Urothelium cell line (cell line): ENCODE measurements around the gene GPRASP1.
"Not testable (repeated sequence)": the region's sequence is repeated elsewhere in the genome, so short reads cannot be mapped to it uniquely, and the experiment has no call there.

Source experiments
- DNase-seq: peaks from one replicate; pipeline ENCODE4 v3.0.0; 2011; ENCODE audit warnings: low spot score, mixed read lengths
- FAIRE-seq: peaks from 2 replicates; lab custom pipeline; 2011; peaks lifted over from hg19 to GRCh38; lab: Jason Lieb, UNC

The GPRASP1 gene, protein sequence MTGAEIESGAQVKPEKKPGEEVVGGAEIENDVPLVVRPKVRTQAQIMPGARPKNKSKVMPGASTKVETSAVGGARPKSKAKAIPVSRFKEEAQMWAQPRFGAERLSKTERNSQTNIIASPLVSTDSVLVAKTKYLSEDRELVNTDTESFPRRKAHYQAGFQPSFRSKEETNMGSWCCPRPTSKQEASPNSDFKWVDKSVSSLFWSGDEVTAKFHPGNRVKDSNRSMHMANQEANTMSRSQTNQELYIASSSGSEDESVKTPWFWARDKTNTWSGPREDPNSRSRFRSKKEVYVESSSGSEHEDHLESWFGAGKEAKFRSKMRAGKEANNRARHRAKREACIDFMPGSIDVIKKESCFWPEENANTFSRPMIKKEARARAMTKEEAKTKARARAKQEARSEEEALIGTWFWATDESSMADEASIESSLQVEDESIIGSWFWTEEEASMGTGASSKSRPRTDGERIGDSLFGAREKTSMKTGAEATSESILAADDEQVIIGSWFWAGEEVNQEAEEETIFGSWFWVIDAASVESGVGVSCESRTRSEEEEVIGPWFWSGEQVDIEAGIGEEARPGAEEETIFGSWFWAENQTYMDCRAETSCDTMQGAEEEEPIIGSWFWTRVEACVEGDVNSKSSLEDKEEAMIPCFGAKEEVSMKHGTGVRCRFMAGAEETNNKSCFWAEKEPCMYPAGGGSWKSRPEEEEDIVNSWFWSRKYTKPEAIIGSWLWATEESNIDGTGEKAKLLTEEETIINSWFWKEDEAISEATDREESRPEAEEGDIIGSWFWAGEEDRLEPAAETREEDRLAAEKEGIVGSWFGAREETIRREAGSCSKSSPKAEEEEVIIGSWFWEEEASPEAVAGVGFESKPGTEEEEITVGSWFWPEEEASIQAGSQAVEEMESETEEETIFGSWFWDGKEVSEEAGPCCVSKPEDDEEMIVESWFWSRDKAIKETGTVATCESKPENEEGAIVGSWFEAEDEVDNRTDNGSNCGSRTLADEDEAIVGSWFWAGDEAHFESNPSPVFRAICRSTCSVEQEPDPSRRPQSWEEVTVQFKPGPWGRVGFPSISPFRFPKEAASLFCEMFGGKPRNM (N-terminal part only)

DNA sequence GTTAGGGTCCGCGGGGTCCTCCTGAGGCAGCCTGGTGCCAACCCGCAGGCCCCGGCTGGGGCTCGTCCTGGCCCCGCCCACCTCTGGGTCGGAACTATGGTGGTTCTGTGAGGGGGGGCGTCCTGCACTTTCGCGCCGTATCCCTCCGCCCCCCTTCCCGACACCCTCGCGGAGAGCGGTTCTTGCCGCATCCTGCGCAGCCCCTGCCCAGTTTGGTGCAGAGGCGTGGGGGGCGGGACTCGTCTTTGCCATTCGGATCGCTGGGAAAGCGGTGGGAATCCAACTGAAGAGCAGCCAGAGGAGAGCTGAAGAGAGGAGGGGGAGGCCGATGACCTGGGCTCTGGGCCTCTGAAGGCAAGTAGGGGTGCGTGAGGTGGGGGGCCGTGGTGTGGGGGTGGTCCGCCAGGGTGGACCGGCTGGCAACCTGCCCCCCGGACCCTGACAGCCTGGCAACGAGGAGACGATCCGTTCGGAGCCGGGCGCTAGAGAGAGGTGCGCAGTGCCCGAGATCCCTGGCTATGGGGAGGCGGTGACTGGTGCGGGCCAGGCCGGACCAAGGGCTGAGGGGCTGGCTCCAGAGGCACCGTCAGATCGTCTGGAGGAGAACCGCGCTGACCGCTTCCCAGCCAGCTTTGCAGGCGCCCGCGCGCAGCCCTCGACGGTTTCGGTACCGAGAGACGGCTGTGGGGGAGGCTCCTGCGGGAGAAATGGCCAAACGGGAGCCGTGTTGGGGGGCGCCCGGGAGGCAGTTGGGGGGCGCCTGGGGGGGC, at the start of gene GPRASP1:
Gene GPRASP1, plus strand, starts transcription at position 242 of the 770 bp plus-strand sequence. CDS start 2,431 bp downstream, outside the sequence.
- no peak for FAIRE-seq

DNA sequence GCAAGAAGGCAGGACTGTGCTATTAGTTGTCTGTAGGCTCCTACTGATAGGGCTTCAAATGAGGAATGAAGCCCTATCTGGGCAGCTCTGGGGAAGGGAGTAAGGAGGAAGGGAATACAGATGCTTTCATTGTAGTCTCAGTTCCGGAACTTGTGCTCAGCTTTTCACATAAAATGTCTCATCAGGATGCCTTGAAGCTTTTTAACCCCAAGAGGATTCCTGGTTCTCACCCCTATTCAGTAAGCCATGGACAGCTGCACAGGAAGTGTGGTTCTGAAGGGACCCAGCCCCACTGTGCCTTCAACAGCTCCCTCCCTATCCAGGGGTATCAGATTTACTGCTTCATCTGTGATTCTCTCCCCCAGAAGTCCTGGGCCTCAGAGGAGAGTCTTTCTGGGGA, 47.0 kb upstream of the GPRASP1 start:
- FAIRE-seq (no peak), DNase-seq (no peak)

More for the DNA sequence above, at the start of gene GPRASP1:
- DNase-seq, result no peak

DNA sequence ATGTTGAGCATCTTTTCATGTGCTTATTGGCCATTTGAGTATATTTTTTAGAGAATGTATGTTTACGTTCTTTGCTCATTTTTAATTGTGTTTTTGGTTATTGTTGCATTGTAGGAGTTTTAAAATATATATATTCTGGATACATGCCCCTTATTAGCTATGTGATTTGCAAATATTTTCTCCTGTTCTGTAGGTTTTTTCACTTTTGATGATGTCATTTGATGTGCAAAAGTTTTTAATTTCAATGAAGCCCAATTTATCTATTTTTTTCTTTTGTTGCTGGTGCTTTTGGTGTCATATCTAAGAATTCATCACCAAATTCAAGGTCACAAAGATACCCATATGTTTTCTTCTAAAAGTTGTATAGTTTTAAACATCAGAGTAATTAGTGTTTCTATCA, 45.2 kb upstream of the GPRASP1 start:
- no peak for FAIRE-seq
- DNase-seq, result no peak

DNA sequence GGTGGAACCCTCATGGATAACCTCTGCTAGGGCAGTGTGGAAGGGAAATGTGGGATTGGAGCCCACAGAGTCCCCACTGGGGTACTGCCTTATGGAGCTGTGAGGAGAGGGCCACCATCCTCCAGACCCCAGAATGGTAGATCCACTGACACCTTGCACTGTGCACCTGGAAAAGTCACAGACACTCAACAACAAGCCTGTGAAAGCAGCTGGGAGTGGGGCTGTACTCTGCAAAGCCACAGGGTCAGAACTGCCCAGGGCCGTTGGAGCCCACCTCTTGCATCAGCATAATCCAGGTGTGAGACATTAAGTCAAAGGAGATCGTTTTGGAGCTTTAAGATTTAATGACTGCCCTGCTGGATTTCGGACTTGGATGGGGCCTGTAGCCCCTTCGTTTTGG, 40.4 kb upstream of the GPRASP1 start:
- FAIRE-seq (no peak), DNase-seq (no peak)

DNA sequence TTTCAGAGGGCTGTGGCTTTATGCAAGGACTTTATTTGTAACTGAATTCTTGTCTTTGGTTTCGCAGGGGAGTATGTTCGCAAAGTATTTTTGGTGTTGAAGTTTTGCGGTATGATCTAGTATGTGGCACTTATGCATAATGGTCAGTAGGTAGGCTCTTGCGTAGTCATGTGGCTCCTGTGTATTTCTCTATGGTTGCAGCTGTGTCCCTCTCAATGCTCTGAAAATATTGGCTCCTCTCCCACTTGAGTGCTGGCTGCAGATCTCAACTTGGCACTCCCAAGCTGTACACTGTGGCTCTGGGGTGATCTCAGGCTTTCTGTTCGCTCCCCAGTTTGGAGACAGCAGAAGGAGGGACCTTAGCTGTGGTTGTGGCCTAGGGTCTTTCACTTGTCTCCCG, 27.2 kb upstream of the GPRASP1 start:
- DNase-seq, result no peak

DNA sequence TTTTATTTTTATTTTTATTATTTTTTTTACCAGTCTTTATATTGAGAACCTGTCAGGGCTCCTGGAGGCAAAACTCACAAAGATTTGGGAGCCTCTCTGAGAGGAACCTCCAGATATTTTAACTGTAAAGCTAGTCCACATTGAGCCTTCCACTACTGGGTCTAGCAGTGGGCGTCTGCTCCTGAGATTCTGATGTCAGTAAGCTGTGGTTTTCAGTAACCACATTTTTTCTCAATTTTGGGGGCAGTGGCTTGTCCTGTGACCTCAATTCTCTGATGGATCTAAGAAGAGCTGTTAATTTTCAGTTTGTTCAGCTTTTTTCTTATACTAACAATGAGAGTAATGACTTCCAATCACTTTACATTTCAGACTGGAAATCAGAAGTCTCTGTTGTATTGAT, 23.6 kb upstream of the GPRASP1 start:
- no peak for DNase-seq
- FAIRE-seq, result no peak

More for the DNA sequence above, 27.2 kb upstream of the GPRASP1 start:
- no peak for FAIRE-seq

DNA sequence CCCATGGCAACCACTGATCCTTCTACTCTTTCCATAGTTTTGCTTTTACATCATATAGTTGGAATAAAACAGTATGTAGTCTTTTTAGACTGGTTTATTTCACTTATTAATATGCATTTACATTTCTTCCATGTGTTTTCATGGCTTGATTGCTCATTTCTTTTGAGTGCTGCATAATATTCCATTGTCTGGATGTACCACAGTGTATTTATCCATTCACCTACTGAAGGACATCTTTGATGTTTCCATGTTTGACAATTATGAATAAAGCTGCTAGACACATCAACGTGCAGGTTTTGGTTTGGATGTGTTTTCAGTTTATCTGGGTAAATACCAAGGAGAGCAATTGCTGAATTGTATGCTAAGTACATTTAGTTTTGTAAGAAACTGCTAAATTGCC, 13.7 kb upstream of the GPRASP1 start:
- FAIRE-seq, result no peak
- DNase-seq, result no peak

DNA sequence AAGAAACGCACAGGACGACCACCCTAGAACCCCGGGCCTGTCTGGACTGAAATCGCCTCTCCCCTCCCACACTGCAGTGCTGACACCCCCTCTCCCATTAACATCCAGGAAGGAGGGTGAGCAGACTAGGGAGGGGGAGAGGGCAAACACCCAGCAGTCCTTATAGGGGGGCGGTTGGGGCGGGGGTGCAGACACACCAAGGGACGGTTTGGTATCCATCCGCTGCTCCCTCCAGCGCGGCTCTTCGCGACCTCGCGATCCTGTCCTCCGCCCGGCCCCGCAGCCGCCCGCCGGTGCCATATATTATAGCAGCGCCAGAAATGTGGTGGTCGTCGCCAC, 411 bp upstream of the GPRASP1 start:
- FAIRE-seq (no peak), DNase-seq (no peak)

DNA sequence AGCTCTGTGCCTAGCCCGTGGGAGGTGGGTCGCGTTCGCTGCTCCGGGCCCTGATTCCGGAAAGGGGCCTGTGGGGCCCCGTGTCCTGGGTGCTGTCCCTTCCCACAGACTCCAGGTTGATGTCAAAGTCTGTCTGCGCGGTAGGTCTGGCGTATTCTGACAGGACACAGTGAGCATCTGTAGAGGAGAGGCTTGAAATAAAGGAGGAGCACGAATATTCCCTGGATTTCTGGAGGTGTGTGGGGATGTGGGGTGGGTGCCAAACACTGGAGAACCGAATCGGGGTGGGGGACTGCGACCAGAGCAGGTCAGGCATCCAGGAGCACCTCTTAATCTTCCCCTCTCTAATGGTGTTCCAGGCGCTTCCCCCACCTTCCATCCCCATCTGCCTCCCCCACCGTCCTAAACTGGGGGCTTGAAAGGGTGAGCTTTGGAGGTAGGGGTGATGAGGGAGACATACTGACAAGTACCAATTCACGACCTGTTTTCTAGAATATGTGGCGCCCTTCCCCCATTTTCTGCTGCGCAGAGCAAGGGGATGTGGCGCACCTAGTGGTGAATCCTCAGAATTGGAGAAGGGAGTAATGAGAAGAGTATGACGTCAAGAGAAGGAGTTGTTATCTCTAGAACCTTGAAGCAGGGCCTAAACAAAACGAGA, 877 bp downstream of the GPRASP1 start:
- DNase-seq, result no peak
- no peak for FAIRE-seq

DNA sequence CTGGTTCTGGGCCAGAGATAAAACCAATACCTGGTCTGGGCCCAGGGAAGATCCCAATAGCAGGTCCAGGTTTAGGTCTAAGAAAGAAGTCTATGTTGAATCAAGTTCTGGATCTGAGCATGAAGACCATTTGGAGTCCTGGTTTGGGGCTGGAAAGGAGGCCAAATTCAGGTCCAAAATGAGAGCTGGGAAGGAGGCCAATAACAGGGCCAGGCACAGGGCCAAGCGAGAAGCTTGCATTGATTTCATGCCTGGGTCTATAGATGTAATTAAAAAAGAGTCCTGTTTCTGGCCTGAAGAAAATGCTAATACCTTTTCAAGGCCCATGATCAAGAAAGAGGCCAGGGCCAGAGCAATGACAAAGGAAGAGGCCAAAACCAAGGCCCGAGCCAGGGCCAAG, 3.4 kb downstream of the GPRASP1 start:
- DNase-seq, result no peak
- FAIRE-seq, result no peak

DNA sequence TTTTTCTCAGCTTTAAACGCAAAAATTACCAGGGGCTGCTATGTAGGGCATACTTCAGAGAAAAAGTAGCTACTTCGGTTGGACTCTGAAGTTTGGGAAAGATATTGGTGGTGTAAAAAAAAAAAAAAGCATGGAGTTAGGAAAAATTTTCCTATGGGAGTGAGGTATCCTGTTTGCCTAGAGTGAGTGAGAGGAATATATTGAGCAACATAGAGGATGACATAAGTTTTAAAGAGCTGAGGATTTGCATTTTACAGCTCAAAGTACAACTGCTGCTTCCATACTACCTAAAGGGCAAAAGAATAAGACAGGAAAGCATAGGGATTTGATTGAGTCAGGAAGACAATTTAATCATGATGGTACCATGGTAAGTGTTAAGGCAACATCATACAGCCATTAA, 7.3 kb downstream of the GPRASP1 start:
- DNase-seq, result no peak
- FAIRE-seq, result no peak

DNA sequence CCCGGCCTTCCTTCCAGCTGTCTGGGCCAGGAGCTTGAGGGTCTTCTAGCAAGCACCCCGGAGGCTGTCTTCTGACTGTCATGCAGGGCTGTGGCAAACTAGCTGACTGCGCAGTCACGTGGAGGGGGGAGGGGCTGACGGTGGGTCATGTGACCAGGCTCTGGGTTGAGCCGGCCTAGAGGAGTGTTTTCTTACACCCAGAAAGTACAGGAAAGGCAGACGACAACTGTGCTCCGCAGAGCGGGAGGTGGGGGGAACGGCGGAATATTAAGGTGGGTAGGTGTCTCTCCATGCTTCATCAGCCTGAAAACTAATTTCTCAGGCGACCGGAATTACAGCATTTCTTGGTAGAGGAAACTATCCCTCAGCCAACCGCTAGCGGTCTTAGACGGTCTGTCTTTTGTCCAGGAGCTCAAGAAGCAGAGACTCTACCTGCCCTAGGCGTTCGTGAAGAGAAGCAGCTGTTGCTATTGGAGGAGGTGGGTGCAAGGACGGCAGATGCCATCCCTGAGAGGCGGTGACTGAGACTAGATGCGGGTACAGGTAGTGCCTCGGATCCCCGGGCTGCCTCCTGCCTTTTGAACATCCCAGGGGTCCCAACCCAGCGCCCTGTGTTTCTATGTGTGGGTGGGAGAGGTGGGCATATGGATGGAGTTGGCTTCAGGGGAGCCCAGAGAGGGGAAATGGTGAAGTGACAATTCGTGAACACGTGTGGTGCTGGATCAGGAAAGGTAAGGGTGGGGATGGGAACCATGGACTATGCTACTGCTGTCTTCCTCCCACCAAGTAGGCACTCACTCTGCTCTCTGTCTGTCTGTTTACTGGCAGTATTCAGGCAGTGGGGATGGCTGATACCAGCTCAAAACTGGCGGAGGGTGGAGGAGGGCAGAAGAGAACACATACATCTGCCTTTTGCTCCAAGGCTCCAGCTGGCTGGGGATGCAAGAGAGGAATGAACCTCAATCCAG, 8.8 kb downstream of the GPRASP1 start:
- no peak for FAIRE-seq
- no peak for DNase-seq

DNA sequence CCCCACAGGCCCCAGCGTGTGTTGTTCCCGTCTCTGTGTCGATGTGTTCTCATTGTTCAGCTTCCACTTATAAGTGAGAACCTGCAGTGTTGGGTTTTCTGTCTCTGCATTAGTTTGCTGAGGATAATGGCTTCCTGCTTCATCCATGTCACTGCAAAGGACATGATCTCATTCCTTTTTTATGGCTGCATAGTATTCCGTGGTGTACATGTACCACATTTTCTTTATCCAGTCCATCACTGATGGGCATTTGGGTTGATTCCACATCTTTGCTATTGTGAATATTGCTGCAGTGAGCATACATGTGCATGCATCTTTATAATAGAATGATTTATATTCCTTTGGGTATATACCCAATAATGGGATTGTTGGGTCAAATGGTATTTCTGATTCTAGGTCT, 12.5 kb downstream of the GPRASP1 start:
- DNase-seq, FAIRE-seq: not testable (repeated sequence)

DNA sequence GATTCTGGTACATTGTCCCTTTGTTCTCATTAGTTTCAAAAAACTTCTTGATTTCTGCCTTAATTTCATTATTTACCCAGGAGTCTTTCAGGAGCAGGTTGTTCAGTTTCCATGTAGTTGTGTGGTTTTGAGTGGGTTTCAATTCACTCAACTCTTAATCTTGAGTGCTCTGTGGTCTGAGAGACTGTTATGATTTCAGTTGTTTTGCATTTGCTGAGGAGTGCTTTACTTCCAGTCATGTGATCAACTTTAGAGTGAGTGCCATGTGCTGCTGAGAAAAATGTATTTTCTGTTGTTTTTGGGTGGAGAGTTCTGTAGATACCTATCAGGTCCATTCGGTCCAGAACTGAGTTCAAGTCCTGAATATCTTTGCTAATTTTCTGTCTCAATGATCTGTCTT, 15.8 kb downstream of the GPRASP1 start:
- DNase-seq, FAIRE-seq: not testable (repeated sequence)

DNA sequence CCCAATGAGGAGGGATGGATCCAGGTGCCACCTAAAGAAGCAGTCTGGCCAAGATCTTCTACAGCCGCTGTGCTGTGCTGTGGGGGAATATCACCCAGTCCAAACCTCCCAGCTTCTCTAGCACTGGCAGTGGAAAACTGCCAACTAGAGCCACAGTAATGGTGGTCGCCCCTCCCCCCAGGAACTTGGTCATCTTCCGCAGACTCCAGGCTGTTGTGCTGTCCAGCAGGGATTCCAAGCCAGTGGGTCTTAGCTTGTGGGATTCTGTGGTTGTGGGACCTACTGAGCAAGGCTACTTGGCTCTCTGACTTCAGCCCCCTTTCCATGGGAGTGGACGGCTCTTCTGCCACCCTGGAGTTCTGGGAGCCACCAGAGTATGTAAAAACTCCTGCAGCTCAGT, 18.2 kb downstream of the GPRASP1 start:
- FAIRE-seq (no peak), DNase-seq (no peak)

DNA sequence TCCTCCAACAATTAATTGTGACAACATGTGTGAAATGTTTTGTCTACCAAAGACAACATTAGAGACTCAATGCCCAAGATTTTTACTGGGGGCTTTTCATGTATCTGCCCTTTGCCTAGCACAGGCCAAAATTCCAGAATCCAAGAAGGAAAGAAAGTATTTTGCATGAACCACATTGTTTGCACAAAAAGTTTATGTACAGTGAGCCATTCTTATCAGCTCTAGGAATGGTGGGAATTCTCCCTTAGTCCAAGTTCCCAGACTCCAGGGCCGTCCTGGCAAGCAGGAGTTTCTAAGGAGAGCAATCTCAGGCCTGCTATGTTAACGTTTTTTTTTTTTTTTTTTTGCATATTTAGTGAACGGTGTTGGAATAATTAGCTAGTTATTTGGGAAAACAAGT, 21.6 kb downstream of the GPRASP1 start:
- no peak for FAIRE-seq

DNA sequence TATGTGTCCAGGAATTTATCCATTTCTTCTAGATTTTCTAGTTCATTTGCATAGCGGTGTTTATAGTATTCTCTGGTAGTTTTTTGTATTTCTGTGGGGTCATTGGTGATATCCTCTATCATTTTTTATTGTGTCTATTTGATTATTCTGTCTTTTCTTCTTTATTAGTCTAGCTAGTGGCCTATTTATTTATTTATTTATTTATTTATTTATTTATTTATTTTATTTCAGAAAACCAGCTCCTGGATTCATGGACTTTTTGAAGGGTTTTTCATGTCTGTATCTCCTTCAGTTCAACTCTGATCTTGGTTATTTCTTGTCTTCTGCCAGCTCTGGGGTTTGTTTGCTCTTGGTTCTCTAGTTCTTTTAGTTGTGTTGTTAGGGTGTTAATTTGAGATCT, 26.2 kb downstream of the GPRASP1 start:
- not testable (repeated sequence) for FAIRE-seq, DNase-seq

More for the DNA sequence above, 21.6 kb downstream of the GPRASP1 start:
- DNase-seq, result no peak

DNA sequence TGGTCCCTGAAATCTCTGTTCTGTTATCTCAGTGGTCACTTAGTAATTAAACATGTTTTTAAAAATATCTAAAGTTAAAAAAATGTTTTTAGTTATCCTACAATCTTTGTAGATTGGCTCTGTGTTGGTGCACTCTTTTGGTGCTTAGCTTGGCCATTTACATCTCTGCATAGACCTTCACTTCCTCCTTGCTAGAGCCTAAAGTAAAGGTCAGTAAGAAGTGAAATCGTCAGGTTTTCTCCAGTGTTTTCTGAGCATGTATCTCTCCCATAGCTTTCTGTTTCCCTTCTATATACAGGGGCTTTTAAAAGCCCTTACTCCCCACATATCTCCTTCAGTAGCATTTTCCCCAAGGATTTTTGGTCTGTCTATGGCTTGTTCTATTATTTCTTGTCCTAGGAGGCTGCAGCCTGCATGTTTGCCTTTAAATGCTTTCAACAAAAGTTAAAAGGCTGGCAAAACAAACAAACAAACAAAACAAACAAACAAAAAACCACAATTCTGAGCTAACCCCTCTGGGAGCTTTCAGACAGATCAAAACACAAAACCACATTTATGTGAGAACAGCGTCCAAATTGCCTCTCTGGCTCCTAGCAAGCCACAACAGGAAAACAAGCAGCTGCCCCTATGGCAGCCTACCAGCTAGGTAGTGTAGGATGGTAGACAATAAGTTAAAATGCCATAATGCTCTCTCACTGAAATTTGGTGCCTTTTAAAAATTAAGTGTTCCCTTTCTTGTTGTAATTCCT, 33.7 kb downstream of the GPRASP1 start:
- DNase-seq (no peak), FAIRE-seq (no peak)
